ENCODE measurements around the gene KRT13.

The KRT13 gene

DNA sequence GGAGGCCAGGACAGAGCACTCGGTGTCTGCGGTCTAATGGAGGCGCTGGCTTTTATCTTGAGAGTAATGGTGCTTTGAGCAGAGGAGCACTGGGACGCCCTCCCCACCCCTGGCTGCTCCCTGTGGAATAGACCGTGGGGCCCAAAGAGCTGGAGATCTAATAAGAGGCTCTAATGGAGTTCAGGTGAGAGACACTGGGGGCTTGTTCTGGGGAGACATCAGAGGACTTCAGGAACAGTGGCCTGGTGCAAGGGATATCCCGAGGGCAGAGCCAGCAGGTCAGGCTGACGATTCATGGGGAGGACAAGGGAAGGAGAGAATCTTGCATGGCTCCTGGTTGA, 32.2 kb upstream of the KRT13 start:
- no peak for DNase-seq (ENCODE audit: low spot score)

GRCh38 chr17:41536741-41537613, 31.6 kb upstream of the KRT13 start:
- no peak for DNase-seq (ENCODE audit: low spot score)

DNA sequence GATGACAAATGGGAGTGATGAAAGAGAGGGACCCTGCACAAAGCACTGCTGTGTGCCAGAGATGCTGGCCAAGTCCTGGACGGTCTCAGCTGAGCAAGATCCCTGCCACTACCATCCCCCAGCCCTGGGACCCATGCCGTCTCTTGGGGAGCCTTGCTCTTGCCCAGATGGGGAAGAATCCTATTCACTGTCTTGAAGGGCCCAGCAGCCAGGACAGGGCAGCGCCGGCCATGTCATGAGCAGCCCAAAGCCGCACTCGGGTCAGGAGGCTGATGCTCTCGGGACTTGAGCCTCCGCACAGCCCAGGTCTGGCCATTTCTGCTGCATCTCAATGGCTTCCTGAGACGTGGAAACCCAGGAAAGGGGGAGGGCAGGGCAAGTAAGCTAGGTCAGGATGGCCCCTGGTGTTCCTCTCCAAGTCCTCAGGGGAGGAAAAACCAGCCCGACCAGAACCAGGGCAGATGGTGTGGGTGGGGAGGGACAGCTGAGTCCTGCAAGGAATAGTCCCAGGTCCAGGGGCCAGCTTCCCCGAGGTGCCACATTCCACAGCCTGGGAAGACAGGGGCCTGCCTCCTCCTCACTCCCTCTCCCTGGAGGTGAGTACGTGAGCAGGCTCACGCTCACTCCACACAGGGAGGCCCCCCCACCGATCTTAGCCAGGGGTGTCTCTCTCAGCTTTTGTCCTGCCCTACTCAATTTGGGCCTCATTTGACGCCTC, 30.5 kb upstream of the KRT13 start:
- DNase-seq (ENCODE audit: low spot score), result no peak

DNA sequence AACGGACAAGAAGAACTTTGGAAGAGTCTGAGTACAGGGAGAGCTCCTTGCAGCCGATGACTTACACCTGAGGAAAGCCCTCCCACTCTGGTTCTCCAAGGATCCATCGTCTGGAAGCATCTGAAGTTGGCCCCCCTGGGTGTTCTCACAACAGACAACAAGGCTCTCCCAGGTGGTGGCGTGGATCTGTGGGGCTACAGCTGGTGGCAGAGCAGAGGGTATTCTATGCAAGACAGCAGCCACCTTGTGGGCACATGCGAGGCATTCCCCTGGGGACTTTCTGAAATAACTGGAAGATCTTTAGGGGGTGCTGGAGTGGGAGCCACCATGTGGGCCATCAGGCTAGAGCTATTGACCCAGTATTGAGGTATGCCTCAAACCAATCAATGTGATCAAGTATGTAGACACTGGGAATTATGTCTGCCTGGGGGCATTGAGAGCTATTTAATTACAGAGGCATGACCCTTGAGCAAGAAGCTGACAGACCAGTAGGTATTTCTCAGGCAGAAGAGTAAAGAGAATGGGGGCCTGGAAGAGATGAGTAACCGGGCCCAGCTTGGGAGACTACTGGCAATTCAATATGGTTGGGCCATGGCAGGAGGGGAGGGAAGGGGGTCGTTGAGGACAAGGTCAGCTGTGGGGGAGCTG, 29.6 kb upstream of the KRT13 start:
- DNase-seq (ENCODE audit: low spot score), result no peak

GRCh38 chr17:41533613-41534012, 28.2 kb upstream of the KRT13 start:
- DNase-seq (ENCODE audit: low spot score), result no peak

GRCh38 chr17:41532947-41533570, 27.6 kb upstream of the KRT13 start:
- DNase-seq (ENCODE audit: low spot score), result no peak

DNA sequence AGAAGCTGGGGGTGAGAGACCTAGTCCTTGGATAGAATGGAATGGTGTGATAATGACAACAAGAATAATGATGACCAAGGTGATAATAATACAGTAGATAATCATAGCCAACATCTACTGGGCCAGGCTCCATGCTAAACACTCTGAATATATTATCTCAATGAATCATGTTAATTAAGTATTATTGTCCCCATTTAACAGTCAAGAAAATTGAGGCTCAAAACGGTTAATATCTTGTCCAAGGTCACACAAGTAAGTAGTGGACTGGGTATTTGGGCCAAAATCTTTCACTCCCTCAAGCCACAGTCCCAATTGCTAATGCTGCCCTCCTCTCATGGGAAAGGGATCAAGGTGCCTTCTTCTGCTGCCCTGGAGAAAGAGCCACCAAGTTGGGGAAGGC, 26.6 kb upstream of the KRT13 start:
- no peak for DNase-seq (ENCODE audit: low spot score)

DNA sequence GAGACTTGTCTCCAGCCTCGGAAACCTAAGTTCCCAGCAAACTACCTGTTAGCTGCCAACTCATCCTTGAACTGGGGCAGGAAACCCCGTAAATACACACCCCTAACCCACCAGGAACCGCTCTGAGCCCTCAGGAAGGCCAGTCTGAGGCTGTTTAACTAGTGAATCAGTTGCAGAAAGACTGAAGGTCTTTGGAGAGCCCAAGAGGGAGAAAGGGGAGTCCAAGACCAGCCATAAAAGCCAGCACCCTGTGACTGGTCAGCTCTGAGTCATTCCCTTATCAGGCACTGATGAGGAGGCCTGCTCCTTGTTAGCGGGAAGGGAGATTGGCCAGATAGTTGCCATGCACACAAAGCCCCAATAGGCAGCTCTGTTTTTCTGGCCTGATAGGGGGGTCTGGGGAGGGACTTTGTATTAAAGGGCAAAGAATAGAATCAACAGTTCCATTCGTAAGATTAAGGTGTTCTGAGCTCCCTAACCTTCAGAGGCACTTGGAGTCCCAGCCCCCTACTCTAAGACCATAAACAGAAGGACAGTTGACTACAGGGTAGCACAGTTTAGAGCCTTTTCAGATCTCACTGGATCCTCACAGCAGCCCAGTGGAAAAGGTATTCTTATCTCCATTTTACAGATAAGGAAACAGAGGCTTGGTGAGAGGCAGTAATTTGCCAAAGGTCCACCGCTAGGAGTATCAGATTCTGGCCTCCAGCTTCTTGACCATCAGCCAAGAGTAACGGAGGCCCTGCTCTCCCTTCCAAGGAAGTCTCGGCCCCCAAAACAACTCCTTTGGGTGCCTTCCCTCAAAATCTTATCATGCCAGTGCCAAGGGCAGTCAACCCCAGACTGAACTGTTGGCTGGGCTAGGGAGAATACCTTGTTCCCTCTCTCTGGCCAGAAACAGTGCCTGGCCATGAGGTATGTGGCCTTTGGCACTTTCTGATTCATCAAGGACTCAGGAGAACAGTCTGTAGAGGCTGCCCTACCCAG, 24.9 kb upstream of the KRT13 start:
- DNase-seq (ENCODE audit: low spot score), result peak; percentile 65

- no peak for DNase-seq (ENCODE audit: low spot score)
Observed at GRCh38 chr17:41529491-41529915, 24.1 kb upstream of the KRT13 start.

- DNase-seq (ENCODE audit: low spot score), result no peak
Observed at GRCh38 chr17:41528959-41529353, 23.5 kb upstream of the KRT13 start.

GRCh38 chr17:41527063-41528023, 21.9 kb upstream of the KRT13 start:
- DNase-seq (ENCODE audit: low spot score), result no peak

- DNase-seq (ENCODE audit: low spot score), result no peak
Observed at GRCh38 chr17:41524261-41524660, 18.8 kb upstream of the KRT13 start.

- no peak for DNase-seq (ENCODE audit: low spot score)
Observed at GRCh38 chr17:41523787-41524186, 18.4 kb upstream of the KRT13 start.

DNA sequence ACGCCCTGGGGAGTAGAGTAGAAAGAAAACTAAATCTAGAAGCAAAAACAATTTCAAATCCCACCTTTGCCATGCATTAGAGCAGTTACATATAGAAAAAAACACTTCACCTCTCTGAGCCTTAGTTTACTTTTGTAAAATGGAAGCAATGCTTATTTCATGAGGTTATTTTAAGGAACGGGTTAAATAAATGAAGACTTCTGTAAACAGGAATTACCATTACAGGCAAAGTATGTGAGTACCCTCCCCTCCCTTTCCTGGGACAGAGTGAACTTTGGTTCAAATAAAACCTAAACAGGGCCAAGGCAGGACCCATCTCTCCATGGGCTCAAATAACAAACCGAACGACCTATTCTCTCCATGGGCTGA, 17.8 kb upstream of the KRT13 start:
- no peak for DNase-seq (ENCODE audit: low spot score)

DNA sequence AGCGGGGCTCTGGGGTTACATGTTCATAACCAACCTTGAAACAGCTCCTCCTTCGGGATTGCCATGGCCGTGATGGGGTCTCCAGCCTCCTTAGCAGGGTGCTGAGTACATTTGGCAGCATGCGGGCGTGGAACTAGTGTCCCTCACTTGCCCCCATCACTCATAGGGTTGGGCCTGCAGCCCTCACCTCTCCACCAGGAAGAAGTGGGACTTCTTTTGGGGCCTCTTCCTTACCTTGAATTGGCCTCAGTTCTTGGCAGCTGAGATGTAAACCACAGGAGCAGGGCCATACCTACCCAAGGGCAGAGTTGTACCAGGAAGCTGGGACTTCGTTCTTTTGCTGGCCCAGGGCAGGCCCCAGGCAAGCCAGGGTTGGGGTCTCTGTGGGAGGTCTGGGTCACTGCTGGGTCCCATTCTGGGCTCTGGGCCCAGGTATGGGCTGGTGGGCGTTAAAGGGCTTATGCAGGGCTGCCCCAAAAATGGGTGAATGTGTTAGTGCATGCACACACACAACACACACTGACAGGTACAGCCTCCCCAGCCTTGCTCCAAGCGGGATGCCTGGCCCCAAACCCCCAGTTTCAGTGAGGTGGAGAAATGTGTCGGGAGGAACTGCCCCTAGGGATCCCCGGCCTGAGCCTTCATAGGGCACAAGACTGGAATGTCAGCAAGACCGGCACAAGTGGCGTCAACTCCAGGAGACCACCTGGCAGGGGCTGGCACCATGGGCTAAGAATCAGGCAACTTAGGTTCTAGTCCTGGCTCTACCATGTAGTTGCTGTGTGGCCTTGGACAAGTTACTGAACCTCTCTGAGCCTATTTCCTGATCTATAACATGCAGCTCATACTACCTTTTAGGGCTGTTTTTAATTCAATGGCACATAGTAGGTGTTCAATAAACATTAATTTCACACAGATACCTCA, 17.2 kb upstream of the KRT13 start:
- no peak for DNase-seq (ENCODE audit: low spot score)

DNA sequence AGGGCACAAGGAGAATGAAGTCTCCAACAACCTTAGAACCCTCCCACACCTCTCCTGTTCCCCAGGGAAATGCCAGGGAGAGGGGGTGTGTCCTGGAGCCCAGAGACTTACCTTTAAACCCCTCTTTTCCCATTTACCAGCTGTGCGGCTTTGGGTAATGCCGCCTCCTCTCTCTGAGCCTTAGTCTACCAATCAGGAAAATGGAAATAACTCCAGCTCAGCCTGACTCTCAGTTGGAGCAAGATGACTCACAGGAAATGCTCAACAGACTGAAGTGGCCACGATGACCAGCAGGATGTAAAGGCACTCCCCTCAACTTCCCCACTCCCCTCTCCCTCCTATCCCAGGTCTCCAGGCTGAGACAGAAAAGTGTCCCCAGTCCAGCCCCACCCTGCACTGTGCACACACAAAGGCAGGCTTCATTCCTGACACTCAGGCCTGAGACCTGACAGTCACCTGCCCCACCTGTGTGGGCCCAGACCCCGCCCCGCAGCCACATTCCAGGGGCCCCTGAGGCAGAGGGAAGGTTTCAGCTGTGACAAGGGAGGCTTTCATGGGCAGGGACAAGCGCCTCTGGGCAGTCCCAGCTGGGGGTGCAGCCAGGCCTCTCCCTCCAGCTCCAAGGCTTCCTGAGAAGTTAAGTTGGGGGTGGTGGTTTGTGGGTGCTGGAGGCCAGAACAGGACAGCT, 16.3 kb upstream of the KRT13 start:
- peak; percentile 95 for DNase-seq (ENCODE audit: low spot score)

- no peak for DNase-seq (ENCODE audit: low spot score)
Observed at GRCh38 chr17:41520821-41521521, 15.6 kb upstream of the KRT13 start.

Measured in kidney capillary endothelial cell (primary cell).